GM10266 (cell line): ENCODE data around the gene AGGF1.
"Not testable (repeated sequence)": the region's sequence is repeated elsewhere in the genome, so short reads cannot be mapped to it uniquely, and the experiment has no call there.

ENCODE experiments used
- DNase-seq: peaks from one replicate; pipeline ENCODE4 v3.0.0; 2012; ENCODE audit errors: extremely low spot score
- TF ChIP-seq, protein P1 (sequence below): IDR thresholded peaks from 2 replicates; pipeline ENCODE4 v1.5.1; 2012; ENCODE audit warnings: mild to moderate bottlenecking, low read depth; ENCODE audit not compliant: control insufficient read depth, insufficient read depth; ENCODE audit errors: missing control alignments

Gene AGGF1

DNA sequence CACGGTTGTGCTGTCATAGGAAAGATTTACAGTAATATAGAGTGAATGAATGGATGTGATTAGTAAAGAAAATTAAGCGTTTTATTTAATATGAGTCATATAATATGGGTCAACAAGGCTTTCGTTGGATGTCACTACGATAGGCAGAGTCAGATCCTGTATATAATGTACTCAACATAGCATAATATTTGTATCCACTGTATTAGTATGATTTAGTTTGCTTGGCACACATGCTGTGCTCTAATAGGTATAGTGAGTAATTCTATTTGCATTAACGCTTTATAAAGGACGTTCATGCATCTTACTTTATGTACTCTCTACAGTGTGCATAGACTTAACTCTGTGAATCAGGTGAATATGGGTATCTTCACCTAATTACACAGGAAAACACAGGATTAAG is 35.9 kb upstream of the AGGF1 start:
- no peak for DNase-seq

DNA sequence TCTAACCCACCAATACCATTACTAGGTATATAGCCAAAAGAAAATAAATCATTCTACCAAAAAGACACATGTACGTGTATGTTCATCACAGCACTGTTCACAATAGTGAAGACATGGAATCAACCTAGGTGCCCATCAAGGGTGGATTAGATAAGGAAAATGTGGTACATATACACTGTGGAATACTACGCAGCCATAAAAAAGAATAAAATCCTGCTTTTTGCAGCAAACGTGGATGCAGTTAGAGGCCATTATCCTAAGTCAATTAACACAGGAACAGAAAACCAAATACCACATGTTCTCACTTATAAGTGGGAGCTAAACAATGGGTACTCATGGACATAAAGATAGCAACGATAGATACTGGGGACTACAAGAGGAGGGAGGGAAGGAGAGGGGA is 32.0 kb upstream of the AGGF1 start:
- DNase-seq: not testable (repeated sequence)

More for the DNA sequence above, 35.9 kb upstream of the AGGF1 start:
- TF ChIP-seq, protein P1, sequence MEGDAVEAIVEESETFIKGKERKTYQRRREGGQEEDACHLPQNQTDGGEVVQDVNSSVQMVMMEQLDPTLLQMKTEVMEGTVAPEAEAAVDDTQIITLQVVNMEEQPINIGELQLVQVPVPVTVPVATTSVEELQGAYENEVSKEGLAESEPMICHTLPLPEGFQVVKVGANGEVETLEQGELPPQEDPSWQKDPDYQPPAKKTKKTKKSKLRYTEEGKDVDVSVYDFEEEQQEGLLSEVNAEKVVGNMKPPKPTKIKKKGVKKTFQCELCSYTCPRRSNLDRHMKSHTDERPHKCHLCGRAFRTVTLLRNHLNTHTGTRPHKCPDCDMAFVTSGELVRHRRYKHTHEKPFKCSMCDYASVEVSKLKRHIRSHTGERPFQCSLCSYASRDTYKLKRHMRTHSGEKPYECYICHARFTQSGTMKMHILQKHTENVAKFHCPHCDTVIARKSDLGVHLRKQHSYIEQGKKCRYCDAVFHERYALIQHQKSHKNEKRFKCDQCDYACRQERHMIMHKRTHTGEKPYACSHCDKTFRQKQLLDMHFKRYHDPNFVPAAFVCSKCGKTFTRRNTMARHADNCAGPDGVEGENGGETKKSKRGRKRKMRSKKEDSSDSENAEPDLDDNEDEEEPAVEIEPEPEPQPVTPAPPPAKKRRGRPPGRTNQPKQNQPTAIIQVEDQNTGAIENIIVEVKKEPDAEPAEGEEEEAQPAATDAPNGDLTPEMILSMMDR: no peak

DNA sequence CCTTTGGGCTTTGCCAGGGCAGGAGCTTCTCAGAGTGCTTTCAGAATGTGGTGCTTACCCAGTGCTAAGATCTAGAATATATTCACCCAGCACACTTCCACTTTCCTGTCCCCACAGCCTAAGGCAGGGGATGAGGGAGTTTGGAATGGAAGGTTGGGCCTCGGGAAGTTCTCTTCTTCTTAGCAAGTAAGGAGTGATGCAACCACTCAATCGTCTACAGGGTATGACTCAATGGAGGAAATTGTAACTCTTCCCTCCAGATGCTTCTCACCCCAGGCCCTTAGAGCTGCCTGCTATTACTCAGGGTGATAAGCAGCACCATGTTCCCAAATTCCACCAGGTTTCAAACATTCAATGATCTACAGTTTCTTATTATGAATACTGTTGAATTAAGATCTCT is 30.8 kb upstream of the AGGF1 start:
- TF ChIP-seq, protein P1: no peak
- no peak for DNase-seq

DNA sequence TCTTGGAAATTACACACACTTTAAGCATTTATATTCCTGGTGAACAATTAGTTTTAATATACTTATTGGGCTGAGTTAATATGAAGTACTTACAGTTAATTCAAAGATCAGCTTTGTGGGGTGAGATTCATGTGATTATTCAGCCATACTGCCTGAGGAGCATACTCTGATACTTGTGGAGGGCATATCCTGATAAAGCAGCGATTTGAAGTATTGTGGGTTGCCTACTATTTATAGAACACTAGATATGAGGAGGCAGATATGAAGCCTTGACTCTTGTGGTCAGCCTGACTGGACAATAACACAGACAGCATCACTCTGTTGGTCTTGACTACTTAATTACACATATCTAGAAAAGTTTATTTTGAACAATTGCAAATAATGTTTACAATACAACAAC is 27.0 kb upstream of the AGGF1 start:
- TF ChIP-seq, protein P1: no peak
- DNase-seq: no peak

DNA sequence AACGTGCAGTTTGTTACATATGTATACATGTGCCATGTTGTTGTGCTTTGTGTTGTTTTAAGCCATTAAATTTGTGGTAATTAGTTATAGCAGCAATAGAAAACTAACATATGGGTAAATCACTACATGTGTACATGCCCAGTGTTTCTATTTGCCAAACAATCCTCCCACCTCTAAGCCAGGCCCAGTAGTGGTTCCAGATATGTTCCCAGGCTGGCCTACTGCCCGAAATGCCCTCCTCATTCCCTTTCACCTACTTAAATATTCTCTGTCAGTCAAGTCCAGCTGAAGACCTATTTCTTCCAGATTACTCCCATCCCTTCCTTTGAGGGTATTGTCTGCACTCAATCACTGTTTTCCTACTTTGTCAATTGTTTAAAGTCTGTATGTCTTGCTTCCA is 24.1 kb upstream of the AGGF1 start:
- DNase-seq: no peak
- TF ChIP-seq, protein P1: no peak

DNA sequence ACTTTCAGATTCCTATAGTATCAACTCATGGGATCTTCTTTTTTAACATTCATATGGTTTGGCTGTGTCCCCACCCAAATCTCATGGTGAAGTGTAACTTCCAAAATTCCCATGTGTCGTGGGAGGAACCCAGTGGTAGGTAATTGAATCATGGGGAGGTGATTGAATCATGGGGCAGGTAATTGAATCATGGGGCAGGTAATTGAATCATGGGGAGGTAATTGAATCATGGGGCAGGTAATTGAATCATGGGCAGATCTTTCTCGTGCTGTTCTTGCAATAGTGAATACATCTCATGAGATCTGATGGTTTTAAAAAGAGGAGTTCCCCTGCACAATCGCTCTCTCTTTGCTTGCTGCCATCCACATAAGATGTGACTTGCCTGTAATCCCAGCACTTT is 21.8 kb upstream of the AGGF1 start:
- DNase-seq: no peak
- TF ChIP-seq, protein P1: no peak

DNA sequence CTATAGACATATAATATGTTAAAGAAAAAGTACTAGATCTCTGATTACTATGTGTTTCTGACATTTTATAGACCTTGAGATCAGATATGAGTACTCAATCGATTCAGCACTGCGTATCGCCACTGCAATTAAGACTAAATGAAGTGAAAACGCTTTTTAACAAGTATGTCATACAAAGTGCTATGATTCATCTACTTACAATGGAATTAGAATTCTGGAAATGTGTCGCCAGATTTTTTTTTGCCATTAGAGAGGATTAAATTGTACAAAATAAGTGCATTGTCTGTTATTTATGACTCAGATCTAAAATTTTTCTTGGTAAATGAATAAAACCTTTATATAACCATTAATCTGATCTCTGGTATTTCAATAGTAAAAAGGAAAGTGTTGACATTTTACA is 20.0 kb upstream of the AGGF1 start:
- DNase-seq: no peak
- TF ChIP-seq, protein P1: no peak

GRCh38 chr5:77011498-77011897 is 18.7 kb upstream of the AGGF1 start:
- TF ChIP-seq, protein P1: no peak

More at GRCh38 chr5:77011498-77011897, 18.7 kb upstream of the AGGF1 start:
- no peak for DNase-seq
